Neural progenitor cell (in vitro differentiated cells): ENCODE data around the gene OGDH.

Experiments used
- EZH2 ChIP-seq: fragments of 200-600 bp; sonication (generic); IDR thresholded peaks from 2 replicates; pipeline ENCODE4 v1.6.1; 2017; ENCODE audit warnings: antibody characterized with exemption, mild to moderate bottlenecking, moderate library complexity
- EZH2phosphoT487 ChIP-seq: fragments of 200-600 bp; sonication (generic); IDR thresholded peaks from 2 replicates; pipeline ENCODE4 v1.6.1; 2017; ENCODE audit warnings: antibody characterized with exemption
- TF ChIP-seq, protein P1 (sequence below): fragments of 200-600 bp; sonication (generic); IDR thresholded peaks from 2 replicates; pipeline ENCODE4 v1.5.1; 2017; ENCODE audit warnings: antibody characterized with exemption, mild to moderate bottlenecking

DNA sequence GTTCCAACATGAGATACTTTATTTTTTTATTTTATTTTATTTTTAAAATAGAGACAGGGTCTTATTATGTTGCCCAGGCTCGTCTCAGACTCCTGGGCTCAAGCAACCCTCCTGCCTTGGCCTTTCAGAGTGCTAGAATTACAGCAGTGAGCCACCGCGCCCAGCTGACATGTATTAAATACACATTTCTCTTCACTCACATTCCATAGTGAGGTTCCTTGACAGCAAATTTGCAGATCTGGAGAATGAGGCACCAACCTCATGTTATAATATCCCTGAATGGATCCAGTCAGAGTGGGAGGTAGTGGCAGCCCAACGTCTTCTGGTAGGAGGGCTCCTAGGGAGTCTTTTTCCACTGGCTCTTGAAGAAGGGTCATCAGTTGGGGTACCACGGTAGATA lies 46.1 kb downstream of the OGDH start:
- TF ChIP-seq, protein P1, sequence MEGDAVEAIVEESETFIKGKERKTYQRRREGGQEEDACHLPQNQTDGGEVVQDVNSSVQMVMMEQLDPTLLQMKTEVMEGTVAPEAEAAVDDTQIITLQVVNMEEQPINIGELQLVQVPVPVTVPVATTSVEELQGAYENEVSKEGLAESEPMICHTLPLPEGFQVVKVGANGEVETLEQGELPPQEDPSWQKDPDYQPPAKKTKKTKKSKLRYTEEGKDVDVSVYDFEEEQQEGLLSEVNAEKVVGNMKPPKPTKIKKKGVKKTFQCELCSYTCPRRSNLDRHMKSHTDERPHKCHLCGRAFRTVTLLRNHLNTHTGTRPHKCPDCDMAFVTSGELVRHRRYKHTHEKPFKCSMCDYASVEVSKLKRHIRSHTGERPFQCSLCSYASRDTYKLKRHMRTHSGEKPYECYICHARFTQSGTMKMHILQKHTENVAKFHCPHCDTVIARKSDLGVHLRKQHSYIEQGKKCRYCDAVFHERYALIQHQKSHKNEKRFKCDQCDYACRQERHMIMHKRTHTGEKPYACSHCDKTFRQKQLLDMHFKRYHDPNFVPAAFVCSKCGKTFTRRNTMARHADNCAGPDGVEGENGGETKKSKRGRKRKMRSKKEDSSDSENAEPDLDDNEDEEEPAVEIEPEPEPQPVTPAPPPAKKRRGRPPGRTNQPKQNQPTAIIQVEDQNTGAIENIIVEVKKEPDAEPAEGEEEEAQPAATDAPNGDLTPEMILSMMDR = no peak
- TF ChIP-seq EZH2 (no peak), EZH2phosphoT487 (no peak)
